ENCODE data around the gene DPH1. TPM values are rescaled to one million over a fixed set of nuclear protein-coding genes. Genes with fewer than 3 reads are reported as not detected.

Gene DPH1
- total RNA-seq, 2 donors from 2014 or later = 30.5 to 38.0 TPM

- Mint-ChIP-seq H3K27ac (no peak overlapping the region), H3K36me3 (peaks cover 0 to under 1% of the 10 kb centered on the region in 2 donors), H3K9me3 (no peaks in the 10 kb centered on the region)
- DNase-seq (ENCODE audit: low spot score in 2 of 2) (no peak), ATAC-seq (no peak)
Observed at GRCh38 chr17:2020721-2021120, 9.2 kb upstream of the DPH1 start.

GRCh38 chr17:2022647-2023240 is 7.2 kb upstream of the DPH1 start:
- no peak for DNase-seq (ENCODE audit: low spot score in 2 of 2)
- no peak for ATAC-seq

GRCh38 chr17:2023256-2023655 is 6.7 kb upstream of the DPH1 start:
- ATAC-seq = no peak
- Mint-ChIP-seq H3K36me3 (peaks cover 0 to 7% of the 10 kb centered on the region in 2 donors), H3K27ac (no peak overlapping the region)

More at GRCh38 chr17:2022647-2023240, 7.2 kb upstream of the DPH1 start:
- Mint-ChIP-seq H3K27ac (no peak overlapping the region), H3K9me3 (no peaks in the 10 kb centered on the region), H3K36me3 (peaks cover 0 to 7% of the 10 kb centered on the region in 2 donors)

GRCh38 chr17:2023692-2024571 is 6.0 kb upstream of the DPH1 start:
- H3K36me3 Mint-ChIP-seq = peaks cover 0 to 7% of the 10 kb centered on the region in 2 donors
- no peak for ATAC-seq
- DNase-seq (ENCODE audit: low spot score in 2 of 2) = no peak
- no peak overlapping the region for H3K27ac Mint-ChIP-seq
- no peaks in the 10 kb centered on the region for H3K9me3 Mint-ChIP-seq

More at GRCh38 chr17:2023256-2023655, 6.7 kb upstream of the DPH1 start:
- H3K9me3 Mint-ChIP-seq = no peaks in the 10 kb centered on the region
- no peak for DNase-seq (ENCODE audit: low spot score in 2 of 2)

GRCh38 chr17:2024572-2025219 is 5.3 kb upstream of the DPH1 start:
- no peak for DNase-seq (ENCODE audit: low spot score in 2 of 2)
- H3K36me3 Mint-ChIP-seq = peaks cover 0 to 7% of the 10 kb centered on the region in 2 donors
- ATAC-seq = peak in 1 of 2 donors; percentile 9
- no peaks in the 10 kb centered on the region for H3K9me3 Mint-ChIP-seq
- H3K27ac Mint-ChIP-seq = no peak overlapping the region

GRCh38 chr17:2025220-2025621 is 4.7 kb upstream of the DPH1 start, which contains the start of gene RTN4RL1:
RTN4RL1 (minus strand) TSS chr17:2025334; CDS start chr17:2024865, 469 bp downstream.
- DNase-seq (ENCODE audit: low spot score in 2 of 2) (peak; percentile 54 to 61), ATAC-seq (peak in 1 of 2 donors; percentile 23)
- Mint-ChIP-seq H3K36me3 (peaks cover 0 to 7% of the 10 kb centered on the region in 2 donors), H3K27ac (no peak within 1 kb of the TSS), H3K9me3 (no peaks in the 10 kb centered on the region)

- DNase-seq (ENCODE audit: low spot score in 2 of 2) = peak in 1 of 2 donors; percentile 37
- Mint-ChIP-seq H3K36me3 (peaks cover 0 to 7% of the 10 kb centered on the region in 2 donors), H3K27ac (no peak overlapping the region), H3K9me3 (no peaks in the 10 kb centered on the region)
- ATAC-seq = no peak
Observed at GRCh38 chr17:2025622-2026309, 4.2 kb upstream of the DPH1 start.

- peaks cover 0 to 7% of the 10 kb centered on the region in 2 donors for H3K36me3 Mint-ChIP-seq
- H3K9me3 Mint-ChIP-seq = no peaks in the 10 kb centered on the region
- H3K27ac Mint-ChIP-seq = no peak overlapping the region
- ATAC-seq (no peak), DNase-seq (ENCODE audit: low spot score in 2 of 2) (no peak)
Observed at GRCh38 chr17:2027528-2028233, 2.3 kb upstream of the DPH1 start.

- Mint-ChIP-seq H3K27ac (no peak overlapping the region), H3K36me3 (peaks cover 0 to 7% of the 10 kb centered on the region in 2 donors), H3K9me3 (no peaks in the 10 kb centered on the region)
- DNase-seq (ENCODE audit: low spot score in 2 of 2) (no peak), ATAC-seq (no peak)
Observed at GRCh38 chr17:2028234-2028614, 1.7 kb upstream of the DPH1 start.

DNA sequence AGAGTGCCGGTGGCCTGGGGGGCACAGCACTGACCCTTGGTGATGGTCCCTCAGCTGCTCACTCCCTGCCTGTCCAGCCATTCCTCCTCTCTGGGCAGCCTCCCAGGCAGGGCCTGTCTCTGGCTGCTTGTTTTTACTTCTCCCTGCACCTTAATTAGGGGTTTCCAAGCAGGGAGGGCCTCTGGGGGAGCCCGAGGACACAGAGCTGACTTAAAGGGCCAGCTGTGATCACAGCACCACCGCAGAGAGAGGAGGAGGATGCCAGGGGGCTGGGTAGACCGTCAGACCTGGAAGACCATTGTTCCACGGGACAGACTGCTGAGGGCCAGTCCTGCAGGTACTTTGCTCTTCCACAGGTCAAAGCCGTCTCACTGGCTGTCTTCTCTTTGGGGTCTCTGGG is 1.2 kb upstream of the DPH1 start:
- no peak for DNase-seq (ENCODE audit: low spot score in 2 of 2)
- ATAC-seq = no peak
- H3K9me3 Mint-ChIP-seq = no peaks in the 10 kb centered on the region
- peaks cover 0 to 7% of the 10 kb centered on the region in 2 donors for H3K36me3 Mint-ChIP-seq
- H3K27ac Mint-ChIP-seq = no peak overlapping the region

GRCh38 chr17:2030779-2031163 is 818 bp downstream of the DPH1 start:
- ATAC-seq (peak in 1 of 2 donors; percentile 31), DNase-seq (ENCODE audit: low spot score in 2 of 2) (peak in 1 of 2 donors; percentile 66)
- Mint-ChIP-seq H3K9me3 (no peaks in the 10 kb centered on the region), H3K27ac (peak overlapping the region; percentile 81 to 93), H3K36me3 (peaks cover 0 to 6% of the 10 kb centered on the region in 2 donors)

DNA sequence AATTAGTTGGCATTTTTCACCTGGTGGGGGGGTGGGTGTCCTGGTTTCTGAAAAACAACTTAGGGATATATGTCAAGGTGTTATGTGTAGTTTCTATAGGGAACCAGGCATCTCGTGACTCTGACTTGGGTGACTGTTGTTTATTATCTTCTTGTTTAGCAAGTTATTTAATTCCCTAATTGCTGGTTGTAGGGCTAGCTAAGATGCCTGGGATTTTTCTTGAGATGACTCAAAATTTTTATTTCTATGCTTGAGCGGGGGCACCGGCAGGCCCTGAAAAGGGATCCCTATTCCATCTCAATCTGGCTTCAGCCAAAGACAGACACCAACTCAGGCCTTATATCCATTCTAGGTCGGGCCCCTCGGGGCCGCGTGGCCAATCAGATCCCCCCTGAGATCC is 3.2 kb downstream of the DPH1 start:
- no peaks in the 10 kb centered on the region for H3K36me3 Mint-ChIP-seq
- DNase-seq (ENCODE audit: low spot score in 2 of 2) = no peak
- H3K9me3 Mint-ChIP-seq = no peaks in the 10 kb centered on the region
- no peak for ATAC-seq
- peak overlapping the region in 1 of 2 donors; percentile 65 for H3K27ac Mint-ChIP-seq

DNA sequence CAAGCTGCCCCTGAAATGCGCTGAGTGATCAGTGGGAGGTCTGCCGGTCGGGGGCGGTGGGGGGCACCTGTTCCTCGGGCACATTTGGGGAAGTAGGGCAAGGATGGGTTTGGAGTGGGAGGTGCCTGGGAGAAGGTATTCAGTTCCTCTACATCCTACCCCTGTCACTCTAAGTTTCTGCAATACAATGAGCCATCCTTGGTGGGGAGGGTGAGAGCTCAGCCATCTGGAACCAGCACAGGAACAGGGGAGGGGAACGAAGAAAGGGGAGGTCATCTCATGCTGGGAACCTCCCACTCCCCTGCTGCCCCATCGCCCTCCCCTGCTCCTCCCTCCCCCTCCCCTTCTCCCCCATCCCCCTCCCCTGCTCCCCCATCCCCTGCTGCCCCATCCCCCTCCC is 4.2 kb downstream of the DPH1 start:
- H3K27ac Mint-ChIP-seq = no peak overlapping the region
- ATAC-seq = no peak

GRCh38 chr17:2034806-2035540 is 5.0 kb downstream of the DPH1 start:
- Mint-ChIP-seq H3K36me3 (no peaks in the 10 kb centered on the region), H3K9me3 (no peaks in the 10 kb centered on the region)
- no peak for ATAC-seq

More for the DNA sequence above, 4.2 kb downstream of the DPH1 start:
- Mint-ChIP-seq H3K36me3 (no peaks in the 10 kb centered on the region), H3K9me3 (no peaks in the 10 kb centered on the region)
- DNase-seq (ENCODE audit: low spot score in 2 of 2) = no peak

More at GRCh38 chr17:2034806-2035540, 5.0 kb downstream of the DPH1 start:
- no peak overlapping the region for H3K27ac Mint-ChIP-seq
- DNase-seq (ENCODE audit: low spot score in 2 of 2) = no peak
